MV-4-11 (cell line): Measurements from ENCODE around the gene KCNJ1.

Source experiments
- DNase-seq: peaks from one replicate; lab custom pipeline; 2025; lab: John Stamatoyannopoulos, UW

KCNJ1 gene

DNA sequence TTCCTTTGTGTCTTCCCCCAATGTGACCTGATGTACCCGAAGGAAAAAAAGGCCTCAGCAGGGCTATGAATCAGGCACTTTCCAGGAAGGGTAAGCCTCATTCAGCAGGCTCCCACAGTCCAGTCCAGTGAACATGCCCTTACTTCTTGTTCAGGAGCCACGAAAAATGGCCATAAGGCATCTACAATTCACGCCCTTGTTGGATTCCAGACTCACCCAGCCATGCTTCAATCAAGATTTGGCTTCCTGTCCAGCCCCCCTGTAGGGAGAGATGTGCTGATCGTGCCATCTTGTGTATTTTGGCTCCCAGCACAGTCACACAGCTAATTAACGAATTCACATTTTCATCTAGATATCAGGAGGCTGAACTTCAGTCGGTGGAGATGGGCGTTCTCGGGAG, 14.1 kb upstream of the KCNJ1 start:
- no peak for DNase-seq

DNA sequence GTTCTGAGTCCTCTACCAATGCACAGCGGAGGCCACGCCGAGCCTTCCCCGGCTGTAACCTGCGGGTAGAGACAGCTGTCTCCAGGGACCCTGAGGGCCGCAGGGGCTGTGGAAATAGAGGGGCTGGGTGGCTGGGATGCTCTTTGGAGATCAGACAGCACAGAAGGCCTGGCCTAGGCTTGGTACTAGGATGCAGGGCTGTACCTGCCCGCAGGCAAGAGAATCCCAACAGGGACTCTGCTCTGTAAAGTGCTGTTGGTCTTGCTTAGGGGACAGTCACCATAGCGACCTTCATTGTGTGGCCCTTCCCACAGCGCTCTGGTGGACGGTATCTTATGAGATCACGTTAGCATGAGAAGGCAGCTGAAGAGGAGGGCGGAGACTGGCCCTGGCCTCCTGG, 12.7 kb upstream of the KCNJ1 start:
- DNase-seq, result no peak

DNA sequence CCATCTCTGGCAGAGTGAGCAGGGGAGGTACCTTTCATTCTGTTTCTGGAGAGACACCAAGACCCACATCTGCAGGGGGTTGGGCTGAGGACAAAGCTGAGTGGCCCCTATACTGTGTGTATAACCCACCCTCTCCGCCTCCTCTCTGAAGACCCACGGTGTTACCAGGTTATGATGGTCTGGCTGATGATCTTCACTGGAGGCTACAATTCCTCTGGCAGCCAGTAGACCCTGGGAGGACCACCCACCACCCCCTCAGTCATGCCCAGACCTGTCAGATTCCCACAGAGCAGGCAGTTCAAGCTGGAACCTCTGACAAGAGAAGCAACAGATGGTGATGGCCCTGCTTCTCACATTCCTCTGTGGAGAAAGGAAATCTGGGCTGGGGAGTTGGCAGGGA, 11.4 kb upstream of the KCNJ1 start:
- no peak for DNase-seq

DNA sequence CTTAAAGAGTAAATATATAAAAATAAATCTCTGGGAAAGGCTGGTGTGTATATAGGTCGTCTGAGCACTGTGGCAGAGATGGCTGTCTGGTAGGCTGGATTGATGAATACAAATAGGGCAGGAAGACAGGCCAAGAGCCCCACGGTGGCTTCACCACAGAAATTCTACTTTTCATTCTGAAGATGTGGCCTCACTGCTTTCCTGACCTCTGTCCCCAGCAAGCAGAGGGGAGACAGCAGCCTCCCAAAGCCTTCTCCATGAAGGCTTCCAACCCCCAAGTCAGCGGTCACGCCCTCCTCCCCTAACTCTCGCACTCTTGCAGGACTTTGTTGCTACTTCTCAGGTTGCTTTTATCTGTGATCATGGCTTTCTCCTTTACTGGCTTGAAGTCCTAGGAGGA, 10.6 kb upstream of the KCNJ1 start:
- no peak for DNase-seq

DNA sequence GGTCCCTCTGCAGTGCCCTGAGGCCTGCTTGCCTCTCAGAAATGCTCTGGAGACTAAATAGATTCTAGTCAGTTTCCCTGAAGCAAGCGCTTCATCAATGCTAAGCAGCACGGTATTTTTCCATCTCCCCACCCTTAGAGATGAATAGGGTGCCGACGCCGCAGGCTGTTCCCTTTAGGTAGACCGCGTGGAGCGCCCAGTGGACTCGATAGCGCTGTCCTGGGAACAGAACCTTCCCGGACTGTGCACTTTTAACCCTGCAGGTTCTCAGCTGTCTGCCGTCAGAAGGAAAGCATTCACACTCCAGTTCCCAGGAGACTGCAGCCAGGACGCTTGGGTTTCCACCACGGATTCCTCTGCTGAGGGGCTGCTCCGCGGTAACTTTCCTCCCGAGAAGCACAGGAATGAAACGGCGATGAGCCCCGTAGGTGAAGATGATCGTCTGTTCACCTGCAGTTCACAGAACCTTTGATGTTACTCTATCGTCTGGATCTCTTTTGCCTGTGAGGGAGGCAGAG, 9.1 kb upstream of the KCNJ1 start:
- no peak for DNase-seq

DNA sequence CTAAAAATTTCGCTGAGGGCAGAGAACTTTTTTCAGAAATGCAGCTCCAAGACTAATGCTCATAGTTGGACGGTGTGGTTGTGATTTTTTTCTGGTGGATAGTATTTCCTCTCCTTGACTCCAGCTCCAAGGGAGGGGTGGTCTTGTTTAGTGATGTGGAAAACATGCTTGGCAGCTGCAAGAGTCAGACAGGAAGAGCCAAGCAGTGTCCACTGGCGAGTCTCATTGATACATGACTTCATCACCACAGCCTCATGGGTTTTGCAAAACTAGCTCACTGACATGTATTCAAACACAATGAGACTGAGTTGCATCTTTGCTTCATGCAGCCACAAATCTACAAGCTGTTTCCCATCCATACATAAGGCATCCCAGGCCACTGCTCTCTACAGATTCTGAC, 7.3 kb upstream of the KCNJ1 start:
- DNase-seq, result no peak

DNA sequence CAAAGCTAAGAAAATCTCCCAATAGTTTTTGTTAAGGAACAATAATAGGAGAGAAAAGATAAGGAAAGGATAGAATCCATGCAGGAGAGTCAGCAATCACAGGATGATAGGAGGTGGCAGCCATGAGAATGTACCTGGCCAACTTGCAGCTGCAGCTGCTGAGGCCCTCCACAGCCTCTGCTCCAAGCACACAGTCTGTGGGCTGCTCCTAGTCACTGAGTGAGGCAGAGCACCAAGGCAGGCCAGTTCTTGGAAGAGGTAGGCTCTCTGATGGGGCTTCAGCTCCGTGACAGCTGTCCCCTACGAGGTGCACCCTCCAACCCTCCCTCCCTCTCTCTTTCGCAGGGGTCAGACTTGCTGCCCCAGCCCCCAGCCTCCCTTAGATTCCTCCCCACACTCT, 5.5 kb upstream of the KCNJ1 start:
- DNase-seq, result no peak

DNA sequence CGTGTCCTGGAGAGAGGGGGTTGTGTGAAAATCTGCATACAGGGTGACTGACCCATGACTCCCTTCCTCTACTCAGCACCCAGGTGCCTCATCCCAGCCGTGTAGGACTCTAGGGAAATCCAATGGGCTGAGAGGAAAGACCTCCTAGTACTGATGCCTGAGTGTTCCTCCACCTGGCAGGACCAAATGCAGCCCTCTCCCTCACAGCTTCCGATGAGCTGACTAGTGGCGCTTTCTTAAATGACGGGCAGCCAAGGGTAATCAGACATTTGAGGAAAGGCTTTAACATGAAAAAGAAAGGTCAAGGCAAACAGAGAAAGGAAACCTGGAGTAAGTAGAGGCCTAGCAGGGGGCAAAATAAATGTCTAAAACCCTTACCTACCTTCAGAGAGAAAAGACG, 5.0 kb upstream of the KCNJ1 start:
- no peak for DNase-seq

DNA sequence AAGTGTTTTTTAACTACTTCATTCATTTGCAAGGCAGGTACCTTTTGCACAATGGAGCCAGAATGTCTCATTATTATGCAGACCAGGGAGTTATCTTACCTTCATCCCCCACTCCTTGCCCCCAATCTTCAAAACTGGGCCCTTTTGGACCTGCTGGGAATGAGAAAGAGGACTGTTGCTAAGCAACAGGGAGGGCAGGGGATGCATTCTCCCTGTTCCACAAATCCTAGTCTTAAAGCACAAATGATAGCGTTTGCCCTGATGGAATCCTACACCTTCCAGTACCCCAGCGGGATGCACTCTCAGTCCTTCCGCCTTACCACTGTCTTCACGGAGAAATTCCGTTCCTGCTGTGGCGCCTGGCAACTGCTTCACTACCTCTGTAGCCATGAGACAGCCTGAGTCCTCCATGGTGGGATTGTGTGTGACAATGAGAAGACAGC, 4.1 kb upstream of the KCNJ1 start:
- no peak for DNase-seq

DNA sequence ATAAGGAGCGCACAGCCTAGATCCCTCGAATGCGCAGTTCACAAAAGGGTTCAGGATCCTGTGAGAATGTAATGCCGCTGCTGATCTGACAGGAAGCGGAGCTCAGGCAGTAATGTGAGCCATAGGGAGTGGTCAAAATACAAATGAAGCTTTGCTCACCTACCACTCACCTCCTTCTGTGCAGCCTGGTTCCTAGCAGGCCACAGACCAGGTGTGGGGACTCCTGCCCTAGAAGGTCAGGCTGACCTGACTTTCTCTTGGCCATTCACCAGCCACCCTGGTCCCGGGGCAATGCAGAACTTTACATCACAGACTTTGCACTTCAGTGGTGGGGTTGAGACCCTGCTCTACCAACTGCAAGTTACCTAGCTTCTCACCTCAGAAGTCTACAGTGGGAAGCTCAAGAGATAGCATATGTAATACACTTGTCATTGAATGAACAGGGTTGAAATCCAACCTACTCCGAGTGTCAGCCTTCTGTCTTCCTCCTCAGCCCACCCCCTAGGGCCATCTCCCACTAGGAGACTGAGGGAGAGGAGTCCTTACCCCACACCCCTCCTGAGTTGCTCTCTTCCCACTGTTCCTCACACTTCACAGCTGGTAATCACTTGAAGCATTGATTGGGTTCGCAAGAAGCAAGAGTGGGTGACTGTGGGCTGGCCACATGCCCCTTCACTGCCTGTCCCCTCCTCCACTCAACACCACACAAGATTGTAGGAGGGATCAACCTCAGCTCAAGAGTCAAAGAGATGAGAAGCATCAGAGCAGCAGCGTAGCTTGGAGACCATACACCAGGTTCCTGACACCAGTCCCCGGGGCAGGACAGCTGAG, 2.0 kb upstream of the KCNJ1 start:
- peak; percentile 7 for DNase-seq

DNA sequence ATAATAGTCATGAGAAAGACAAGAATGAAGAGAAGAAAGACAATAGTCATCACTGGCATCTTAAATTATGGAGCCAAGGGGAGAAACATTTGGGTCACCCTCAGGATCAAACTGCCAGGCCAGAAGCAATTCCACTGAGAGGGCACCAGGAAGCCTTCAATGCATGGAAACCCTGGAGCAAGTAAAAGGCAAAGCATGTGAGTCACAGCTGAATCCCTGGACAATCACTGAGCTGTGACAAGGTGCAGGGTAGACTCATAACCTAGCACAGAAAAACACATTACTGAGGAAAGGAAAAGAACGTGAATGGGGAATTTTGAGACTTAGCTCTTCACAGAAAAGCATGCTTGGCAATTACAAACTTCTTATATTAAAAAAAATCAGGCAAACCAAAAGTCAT, 1.6 kb downstream of the KCNJ1 start:
- DNase-seq, result no peak

DNA sequence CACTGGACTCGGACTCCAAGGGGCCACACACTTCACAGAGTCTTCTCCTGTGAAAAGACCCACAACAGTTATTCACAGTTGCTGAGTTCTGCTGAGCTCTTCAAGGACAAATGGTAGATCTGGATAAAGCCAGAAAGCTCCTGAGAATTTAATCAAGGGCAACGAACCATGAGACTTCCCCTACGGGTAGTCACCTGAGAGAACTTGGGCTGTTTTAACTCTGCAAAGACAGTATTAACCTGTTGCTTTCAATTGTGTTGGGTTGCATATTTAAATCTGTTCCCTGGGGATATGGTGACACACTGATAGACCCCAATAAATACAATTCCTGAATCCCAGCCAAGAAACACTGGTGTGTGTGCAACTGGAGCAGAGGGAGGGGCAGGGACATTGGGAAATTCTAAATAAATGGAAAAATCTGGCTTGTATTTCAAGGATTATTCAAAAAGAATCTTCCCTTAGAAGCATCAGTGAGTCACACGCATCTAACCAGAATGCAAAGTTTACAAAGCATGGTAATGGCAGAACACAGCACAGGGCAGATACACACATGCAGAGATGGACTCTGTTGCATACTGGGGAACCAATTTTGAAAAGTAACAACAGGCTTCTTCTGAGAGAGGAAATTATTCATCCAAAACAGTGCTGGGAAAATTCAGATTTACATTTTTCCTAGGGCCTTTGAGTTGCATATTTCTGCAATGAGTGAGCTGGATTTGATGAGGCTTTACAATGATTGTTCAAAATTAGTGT, 4.0 kb downstream of the KCNJ1 start:
- no peak for DNase-seq

DNA sequence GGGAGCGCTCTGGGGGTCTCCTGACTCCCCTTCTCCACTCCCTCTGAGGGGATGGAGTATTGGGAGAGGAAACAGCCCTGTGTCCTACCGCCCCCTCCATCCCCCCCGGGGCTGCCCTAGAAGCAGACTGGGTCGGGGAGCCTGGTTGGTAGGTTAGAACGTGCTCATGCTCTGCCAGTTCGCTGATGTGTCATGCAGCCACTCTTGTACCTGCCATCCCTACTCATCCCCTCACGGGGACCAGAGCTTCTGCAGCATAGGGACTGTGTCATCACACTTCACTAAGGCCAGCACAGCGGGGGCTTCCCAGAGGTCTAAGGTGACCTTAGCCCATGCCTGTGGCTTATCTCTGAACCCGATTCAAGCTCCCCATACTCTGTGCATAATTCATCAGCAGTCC, 4.7 kb downstream of the KCNJ1 start:
- no peak for DNase-seq

DNA sequence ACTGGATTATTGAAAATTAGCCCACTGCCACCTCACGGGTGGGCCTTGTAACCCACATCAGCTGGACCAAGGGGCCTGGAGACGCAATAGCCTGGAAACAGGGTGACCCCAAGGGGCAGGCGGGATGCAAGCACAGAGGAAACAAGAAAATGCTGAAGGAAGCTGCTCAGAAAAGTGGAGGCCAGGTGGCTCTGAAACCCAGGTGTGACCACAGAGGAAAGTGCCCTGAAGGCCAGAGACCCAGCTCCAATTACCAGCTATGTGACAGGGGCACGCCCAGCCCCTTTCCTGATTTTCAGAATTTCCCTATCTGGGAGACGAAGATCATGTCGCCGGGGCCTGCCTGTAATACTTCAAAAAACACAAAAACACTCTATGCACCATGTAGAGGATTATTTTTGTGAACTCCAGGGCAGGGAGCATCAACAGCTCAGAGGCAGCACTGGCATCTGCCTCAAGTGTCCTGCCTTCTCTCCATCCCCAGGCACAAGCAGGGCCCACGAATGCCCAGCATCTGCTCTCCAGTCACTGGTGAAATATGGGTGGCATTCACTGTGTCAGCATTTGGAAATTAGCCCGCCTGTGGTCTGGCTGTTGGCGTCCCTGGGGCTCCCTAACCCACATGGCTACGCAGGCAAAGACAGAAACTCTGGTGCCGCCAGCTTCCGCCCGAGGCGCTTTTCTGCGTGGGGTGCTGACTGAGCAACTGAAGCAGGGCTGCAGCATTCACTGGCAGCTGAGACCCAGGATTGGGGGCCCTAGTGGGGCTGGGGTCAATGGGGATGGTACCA, 6.3 kb downstream of the KCNJ1 start:
- DNase-seq, result no peak

DNA sequence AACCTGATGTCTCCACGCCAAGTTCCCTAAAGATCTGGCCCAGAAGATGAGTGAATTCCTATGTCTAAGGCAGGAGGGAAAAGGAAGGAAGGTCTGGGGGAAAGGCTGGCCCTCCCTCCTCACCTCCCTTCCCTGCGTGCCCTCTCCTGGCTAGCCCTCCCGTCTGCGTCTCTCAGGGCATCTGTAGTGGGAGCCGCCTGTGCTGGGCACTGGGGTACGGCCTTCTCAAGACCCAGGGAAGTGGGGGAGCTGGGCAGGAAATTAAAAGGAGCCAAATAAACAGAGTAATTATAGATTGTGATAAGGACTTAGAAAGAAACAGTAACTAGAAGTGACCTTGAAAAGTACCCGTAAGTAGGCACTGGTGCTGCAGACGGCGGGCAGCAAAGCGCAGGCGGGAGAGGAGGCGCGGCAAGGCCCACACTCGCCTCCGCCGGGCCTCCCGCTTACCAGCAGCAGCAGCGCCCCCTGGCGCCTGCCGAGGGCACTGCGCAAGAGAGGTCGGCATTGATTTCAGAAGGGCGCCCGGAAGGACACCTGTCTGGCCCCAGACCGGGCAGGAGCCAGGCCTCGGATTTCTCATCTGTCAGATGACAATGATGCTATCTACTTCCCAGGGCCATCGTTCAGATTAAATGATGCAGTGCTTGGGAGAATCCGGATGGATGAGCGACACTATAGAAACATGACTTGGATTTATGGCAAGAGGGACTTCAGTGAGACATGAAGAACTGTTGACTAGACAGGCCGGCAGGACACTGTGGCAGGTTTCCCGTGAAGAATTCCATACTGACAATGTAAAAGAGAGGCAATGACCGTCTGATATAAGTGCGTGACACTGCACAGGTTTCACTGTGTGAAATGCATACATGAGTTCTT, 7.3 kb downstream of the KCNJ1 start:
- DNase-seq, result peak; percentile 49

DNA sequence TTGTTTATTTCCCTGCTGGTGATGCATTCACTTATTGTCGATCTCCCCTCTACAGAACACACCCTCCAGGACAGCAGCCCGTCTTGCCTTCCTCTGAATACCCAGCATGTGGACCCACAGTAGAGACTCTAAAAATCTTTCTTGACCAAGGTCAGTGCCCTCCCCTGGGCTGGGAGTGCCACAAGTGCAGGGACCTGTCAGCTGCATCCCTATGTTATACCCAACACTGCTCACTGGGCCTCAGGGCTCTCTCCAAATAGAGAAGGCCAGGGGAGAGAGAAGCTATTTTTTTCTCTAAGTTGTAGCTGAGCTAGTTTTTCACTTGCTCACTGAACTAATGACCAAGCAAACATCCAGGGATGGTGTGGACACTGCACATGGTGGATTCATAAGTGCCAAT, 9.8 kb downstream of the KCNJ1 start:
- no peak for DNase-seq

DNA sequence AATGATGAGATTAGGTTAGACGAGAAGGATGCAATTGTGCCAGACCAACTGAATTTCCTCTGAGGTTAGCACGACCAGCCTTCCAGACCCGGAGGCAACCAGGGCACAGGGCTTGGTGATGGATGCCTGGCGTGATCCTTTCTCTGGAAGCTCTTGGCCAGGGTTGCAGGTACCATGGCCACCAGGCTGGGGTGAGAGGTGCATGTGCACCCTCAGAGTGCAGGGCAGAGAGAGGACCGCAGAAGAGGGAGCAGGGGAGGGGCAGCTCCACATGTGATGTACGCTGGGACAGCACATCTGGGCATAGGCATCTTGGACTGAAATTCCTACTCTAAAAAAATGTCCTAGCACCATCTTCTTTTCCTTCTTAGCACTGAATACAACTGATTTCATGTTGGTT, 10.9 kb downstream of the KCNJ1 start:
- DNase-seq, result no peak

DNA sequence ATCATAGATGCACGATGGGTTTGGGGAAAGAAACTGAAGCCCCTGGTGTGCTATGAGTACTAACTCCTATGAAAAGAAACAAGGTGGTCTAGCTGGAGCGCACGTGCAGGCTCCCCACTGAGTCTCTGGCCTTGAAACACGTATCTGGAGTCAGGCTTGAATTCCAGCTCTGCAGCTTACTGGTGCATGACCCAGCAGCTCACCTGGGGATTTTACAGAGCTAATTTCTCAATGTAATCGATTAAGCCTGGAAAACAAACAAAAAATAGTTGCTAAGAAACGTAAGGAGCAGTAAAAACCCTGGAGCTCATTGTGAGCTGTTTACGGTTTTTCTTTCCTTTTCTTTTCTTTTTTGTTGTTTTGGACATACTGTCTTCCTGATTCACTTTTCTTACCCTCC, 12.3 kb downstream of the KCNJ1 start:
- DNase-seq, result no peak

DNA sequence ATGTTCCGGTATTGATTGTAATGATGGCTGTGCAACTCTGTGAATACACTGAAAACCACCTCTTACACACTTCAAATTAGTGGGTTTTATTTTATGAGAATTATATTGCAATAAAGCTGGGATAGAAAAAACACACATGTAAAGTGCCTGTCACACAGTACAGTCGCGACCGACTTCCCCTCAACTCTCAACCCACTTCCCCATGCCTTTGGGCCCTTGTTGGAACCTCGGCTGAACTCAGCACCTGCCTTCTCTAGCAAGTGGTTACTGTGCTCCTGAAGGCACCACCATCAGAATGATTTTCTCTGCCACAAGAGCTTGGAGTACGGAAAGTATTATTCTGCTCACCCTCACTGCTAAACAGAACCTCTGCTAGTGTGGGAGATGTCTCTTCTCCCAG, 13.5 kb downstream of the KCNJ1 start:
- no peak for DNase-seq

DNA sequence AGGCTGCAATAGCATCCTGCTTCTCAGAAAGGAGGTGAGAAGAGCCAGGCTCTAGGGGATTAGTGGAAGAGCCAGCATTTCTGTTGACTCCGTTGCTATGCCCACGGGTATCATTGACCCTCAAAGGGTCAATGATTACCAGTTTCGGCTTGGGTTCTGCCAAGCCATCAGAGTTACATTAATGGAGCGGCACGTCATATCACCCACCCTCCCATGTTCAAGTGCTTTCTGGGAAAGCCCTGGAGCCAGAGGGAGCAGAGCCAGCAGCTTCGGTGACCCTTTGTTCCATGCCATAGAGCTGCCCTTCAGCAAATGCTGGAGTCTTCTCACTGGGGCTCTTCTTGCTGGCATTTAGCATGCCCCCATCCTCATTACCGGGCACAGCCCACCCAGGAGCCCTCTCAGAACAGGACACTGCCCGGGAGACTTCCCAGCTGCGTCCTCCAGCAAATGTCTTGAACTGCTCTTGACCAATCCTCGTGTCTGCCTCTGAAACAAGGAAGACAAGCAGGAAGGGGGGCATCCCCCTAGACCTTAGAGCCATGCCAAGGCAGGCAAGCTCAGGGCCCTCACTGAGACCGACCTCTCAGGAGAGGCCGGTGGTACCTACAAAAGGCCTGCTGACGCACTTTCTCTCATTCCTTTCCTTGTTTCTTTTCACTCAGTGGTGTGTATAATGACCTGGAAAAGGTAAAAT, 14.6 kb downstream of the KCNJ1 start:
- DNase-seq, result no peak
